Measurements from ENCODE around the gene LAMC2. TPM values are rescaled to one million over a fixed set of nuclear protein-coding genes. Genes with fewer than 3 reads are reported as not detected.
"Not testable (repeated sequence)": the region's sequence is repeated elsewhere in the genome, so short reads cannot be mapped to it uniquely, and the experiment has no call there.

The LAMC2 gene
- total RNA-seq, 1 donor from 2014 or later = 24.9 TPM

- no peak for TF ChIP-seq CTCF (IDR thresholded peaks at IDR 0.05)
- no peaks in the 10 kb centered on the region for H3K9me3 ChIP-seq
- H3K4me1 ChIP-seq = peaks cover 4% of the 10 kb centered on the region
- H3K27me3 ChIP-seq (ENCODE audit: low read depth) = no peaks in the 10 kb centered on the region
- DNase-seq = no peak
- H3K4me3 ChIP-seq = no peak overlapping the region
- H3K27ac ChIP-seq = no peak overlapping the region
- H3K36me3 ChIP-seq = no peaks in the 10 kb centered on the region
- intact Hi-C loops (cut with DNase I) = no loop called here
- ATAC-seq = peak in 1 of 2 donors; percentile 28
Observed at GRCh38 chr1:183272390-183272848, 86.4 kb downstream of the LAMC2 start.

- no peak overlapping the region for H3K27ac ChIP-seq
- H3K9me3 ChIP-seq = no peaks in the 10 kb centered on the region
- DNase-seq (no peak), ATAC-seq (no peak)
- TF ChIP-seq CTCF (IDR thresholded peaks at IDR 0.05) = no peak
- H3K4me1 ChIP-seq = peaks cover 4% of the 10 kb centered on the region
- intact Hi-C loops (cut with DNase I) = no loop called here
- no peaks in the 10 kb centered on the region for H3K36me3 ChIP-seq
- no peak overlapping the region for H3K4me3 ChIP-seq
- H3K27me3 ChIP-seq (ENCODE audit: low read depth) = no peaks in the 10 kb centered on the region
Observed at GRCh38 chr1:183273300-183273699, 87.2 kb downstream of the LAMC2 start.

GRCh38 chr1:183273984-183274383, 87.9 kb downstream of the LAMC2 start:
- DNase-seq; H3K36me3 ChIP-seq; H3K9me3 ChIP-seq; intact Hi-C loops (cut with DNase I); ATAC-seq; H3K27ac ChIP-seq; H3K4me3 ChIP-seq; H3K27me3 ChIP-seq (ENCODE audit: low read depth): not testable (repeated sequence)
- H3K4me1 ChIP-seq = peaks cover 11% of the 10 kb centered on the region

- intact Hi-C loops (cut with DNase I) = no loop called here
- Histone ChIP-seq H3K9me3 (no peaks in the 10 kb centered on the region), H3K27me3 (ENCODE audit: low read depth) (no peaks in the 10 kb centered on the region), H3K36me3 (no peaks in the 10 kb centered on the region), H3K4me1 (peaks cover 19% of the 10 kb centered on the region), H3K4me3 (no peak overlapping the region), H3K27ac (no peak overlapping the region)
- DNase-seq (no peak), ATAC-seq (no peak)
- TF ChIP-seq CTCF (IDR thresholded peaks at IDR 0.05) = no peak
Observed at GRCh38 chr1:183274836-183275235, 88.8 kb downstream of the LAMC2 start.

- H3K4me1 ChIP-seq = peaks cover 23% of the 10 kb centered on the region
- no peak for DNase-seq
- no peak for ATAC-seq
- no peaks in the 10 kb centered on the region for H3K36me3 ChIP-seq
- no peak overlapping the region for H3K4me3 ChIP-seq
- no peaks in the 10 kb centered on the region for H3K9me3 ChIP-seq
- no peaks in the 10 kb centered on the region for H3K27me3 ChIP-seq (ENCODE audit: low read depth)
- TF ChIP-seq CTCF (IDR thresholded peaks at IDR 0.05) = no peak
- intact Hi-C loops (cut with DNase I) = no loop called here
- H3K27ac ChIP-seq = no peak overlapping the region
Observed at GRCh38 chr1:183275322-183275721, 89.3 kb downstream of the LAMC2 start.

- no peak for TF ChIP-seq CTCF (IDR thresholded peaks at IDR 0.05)
- DNase-seq (no peak), ATAC-seq (no peak)
- Histone ChIP-seq H3K36me3 (no peaks in the 10 kb centered on the region), H3K9me3 (no peaks in the 10 kb centered on the region), H3K4me3 (no peak overlapping the region), H3K4me1 (peaks cover 33% of the 10 kb centered on the region), H3K27me3 (ENCODE audit: low read depth) (no peaks in the 10 kb centered on the region), H3K27ac (no peak overlapping the region)
- intact Hi-C loops (cut with DNase I) = no loop called here
Observed at GRCh38 chr1:183276386-183277080, 90.5 kb downstream of the LAMC2 start.
